GM20431 (cell line): ENCODE data around the gene RGMA.

Source experiments
- in situ Hi-C: fragments of 300-500 bp; cut with MseI, MboI; formaldehyde crosslinking; loops from one replicate; pipeline ENCODE4 v1.15.0; 2020; ENCODE audit warnings: low sequenced_read_pairs; ENCODE audit not compliant: unreplicated experiment

RGMA gene

DNA sequence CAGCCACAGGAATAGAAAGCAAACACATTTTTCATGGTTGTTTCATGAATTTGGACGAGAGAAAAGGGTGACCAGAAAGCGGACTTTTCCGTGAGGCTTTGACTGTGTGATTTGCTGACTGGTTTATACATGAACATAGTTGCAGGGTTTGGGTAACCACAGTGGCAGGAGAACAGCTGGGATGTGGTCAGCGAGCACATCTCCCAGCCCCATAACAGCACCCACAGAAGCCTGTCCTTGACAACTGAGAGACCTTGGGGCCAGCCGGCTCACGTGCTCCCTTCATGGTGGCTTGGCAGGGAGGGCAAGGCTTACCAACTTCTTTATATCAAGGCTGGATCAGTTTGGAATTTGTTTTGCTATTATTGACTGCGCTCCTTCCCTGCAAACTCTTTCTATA is 13.2 kb upstream of the RGMA start:
- in situ Hi-C loops = no loop called here

DNA sequence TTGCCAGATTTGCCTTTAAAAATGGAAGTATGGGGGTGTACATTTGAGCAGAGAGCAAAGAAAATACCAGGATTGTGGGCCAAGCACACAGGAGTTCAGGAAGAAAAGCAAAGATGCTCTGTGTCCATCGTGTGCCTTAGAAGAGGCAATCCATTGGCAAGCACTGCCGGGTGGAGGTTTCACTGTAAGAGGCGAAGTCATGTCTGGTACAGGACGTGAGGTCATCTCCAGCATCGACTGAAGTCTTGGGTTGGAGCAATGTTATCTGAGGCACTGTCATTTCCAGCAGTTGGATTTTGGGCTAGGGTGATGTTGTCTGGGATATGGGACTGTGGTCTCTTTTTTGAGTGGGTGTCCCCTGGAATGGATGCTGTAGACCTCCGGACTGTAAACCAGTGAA is 4.8 kb upstream of the RGMA start:
- in situ Hi-C loops = no loop called here

DNA sequence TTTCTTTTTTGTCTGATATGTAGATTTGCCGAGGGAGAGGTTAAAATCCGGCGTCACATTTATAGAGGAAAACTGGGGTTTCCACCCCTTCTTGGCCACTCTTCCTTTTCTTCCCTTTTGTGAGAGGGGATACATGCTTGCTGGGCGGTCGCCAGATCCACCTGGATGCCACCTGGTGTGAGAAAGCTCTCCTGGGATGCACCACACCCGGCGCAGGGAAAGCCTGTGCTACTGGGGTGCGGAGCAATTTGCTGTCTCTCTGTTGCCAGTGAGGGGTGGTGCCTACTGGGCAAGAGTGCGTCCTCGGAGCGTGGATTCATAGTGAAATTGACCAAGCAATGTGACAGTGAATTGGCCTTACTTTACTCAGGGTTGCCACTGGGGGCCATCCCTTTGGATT is 2.5 kb upstream of the RGMA start:
- in situ Hi-C loops = no loop called here

DNA sequence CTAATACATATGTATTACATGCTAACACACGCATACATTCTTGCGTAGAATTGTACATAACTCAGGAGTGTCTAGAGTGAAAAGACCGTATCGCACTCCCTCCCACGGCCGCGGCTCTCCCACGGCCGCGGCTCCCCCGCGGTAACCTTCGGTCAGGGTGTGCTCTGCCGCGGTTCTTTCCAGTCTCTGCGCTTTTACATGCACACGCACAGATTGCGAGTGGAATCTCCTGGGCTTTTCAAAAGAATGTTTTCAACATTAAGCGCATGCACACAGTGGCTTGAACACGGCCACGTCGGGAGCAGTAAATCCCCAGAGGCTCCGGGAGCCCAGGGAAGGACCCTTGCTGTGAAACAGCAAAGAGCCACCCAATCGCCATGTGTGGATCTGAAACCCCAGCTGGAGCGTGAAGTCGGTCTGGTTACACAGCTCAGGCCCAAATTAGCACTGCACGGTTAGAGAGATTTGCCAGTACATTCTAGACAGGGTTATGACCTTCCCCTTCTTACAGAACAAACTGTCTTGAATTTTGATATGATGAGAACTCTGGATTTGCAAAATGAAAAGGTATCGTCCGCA is 805 bp upstream of the RGMA start:
- in situ Hi-C loops = no loop called here

DNA sequence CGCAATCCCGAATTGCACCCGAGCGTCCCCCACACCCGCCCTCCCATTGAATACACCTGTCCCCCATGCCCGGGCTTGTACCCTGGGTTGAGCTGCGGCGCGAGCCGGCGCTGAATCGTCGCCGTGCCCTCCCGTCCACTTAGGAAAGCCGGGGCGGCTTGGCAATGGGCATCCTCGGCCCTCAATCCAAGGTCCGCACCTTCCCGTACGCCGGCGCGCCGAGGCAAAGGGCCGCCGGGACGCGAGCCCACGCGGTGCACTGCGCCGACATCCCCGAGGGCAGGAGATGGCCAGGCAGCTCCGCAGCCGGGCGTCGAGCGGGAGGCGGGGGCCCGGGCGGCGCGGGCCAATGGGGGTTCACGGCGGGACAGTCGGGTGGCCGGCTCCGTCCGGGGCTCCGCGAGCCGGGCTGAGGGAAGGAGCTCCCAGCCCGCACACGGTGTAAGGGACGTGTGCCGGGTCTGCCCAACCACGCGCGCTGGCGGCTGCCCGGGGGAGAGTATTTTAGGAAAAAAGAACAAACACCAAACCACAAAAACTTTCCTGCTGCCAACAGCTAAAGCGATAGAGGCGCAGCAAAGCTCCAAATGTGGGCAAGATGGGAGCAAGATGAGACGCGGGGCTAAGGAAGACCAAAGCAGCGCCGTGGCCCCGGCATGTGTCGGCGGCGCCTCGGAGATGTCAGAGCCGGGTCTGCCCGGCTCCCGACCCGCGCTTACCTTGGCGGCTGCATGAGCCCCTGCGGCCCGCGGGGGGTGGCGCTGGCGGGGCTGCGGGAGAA is 621 bp downstream of the RGMA start:
- in situ Hi-C loops = no loop called here

DNA sequence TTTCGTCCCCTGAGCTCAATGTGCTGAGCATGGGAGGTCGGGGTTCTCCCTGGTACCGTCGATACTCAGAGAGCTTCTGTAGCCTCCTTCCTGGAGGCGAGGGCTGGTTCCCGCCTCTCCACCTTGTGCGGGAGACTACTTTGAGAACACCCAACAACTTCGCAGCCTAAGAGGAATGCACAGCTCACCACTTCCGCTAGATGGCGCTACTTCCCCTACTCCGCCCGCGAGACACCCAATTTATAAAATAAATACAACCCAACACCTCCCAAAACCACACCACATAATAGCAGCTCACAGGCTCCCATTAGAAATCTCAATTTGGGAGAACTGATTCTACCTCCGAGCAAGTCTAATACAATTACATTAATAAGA is 1.2 kb downstream of the RGMA start:
- in situ Hi-C loops = no loop called here

DNA sequence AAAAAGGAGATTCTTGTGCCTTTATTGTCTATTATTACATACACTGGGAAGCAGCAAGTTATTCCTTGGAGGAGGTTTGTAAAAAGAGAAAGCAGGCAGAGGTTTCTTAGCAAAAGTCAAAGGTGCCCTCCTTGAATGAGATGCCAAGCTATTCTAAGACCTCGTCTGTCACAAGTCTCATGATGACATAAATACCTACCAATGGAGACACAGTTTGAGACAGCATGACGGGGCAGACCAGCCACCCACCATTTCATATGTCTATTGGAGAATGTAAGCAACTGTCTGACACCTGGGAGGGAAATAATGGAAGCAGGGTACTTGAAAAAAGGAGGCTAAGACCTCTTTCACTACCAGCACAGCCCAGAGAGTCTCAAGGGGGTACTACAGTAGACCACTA is 2.2 kb downstream of the RGMA start:
- in situ Hi-C loops = no loop called here

DNA sequence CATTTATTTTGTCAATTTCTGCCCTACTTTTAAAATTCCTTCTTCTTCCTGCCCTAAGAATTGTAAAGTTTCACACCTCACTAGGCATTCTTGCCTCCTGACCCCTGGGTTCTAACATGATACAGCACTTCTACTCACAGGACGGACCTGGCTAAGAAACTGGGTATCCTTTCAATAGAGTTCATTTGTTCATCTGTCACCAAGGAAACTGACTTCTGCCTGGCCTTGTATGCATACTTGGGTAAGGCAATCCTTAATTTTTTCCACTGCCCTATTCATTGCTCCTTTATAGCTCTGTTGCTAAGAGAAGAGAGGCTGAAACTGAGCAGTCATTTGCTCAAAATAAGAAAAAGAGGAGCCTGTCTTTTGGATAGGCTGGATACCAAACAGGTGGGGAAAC is 3.3 kb downstream of the RGMA start:
- in situ Hi-C loops = no loop called here

DNA sequence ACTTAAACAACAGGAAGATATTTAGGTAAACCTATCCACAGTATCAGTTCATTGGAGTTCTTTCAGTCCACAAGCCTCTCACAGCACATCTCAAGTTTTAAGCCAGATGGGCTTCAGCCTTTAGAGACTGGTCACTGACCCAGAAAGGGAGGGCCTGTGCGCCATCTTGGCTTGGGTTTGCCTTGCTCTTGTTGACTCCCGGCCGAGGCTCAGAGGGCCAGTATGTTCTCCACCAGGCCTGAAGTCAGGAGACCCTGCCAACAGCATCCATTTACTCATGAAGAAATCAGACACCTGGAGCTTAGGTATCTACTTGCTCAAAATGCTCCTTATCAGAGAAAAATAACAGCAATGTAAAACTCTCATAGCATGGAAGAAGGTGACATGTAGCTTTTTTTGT is 6.2 kb downstream of the RGMA start:
- in situ Hi-C loops = no loop called here

DNA sequence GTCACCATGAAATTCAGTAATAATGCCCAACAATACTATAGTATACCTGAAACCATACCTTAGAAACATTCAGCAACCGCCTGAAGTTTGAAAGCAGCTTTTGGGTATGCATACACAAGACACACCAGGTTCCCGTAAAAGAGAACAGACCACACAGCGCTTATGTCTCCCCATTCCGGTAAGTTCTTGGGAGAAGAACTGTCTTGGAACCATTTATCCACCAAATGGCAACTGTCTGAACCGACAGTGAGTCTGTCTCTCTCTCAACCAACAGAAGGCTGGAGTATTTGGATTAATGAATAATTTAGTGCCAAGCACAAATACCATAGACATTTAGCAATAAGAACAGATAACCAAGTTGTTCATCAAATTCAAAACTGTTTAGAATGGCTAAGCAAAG is 7.6 kb downstream of the RGMA start:
- in situ Hi-C loops = no loop called here

DNA sequence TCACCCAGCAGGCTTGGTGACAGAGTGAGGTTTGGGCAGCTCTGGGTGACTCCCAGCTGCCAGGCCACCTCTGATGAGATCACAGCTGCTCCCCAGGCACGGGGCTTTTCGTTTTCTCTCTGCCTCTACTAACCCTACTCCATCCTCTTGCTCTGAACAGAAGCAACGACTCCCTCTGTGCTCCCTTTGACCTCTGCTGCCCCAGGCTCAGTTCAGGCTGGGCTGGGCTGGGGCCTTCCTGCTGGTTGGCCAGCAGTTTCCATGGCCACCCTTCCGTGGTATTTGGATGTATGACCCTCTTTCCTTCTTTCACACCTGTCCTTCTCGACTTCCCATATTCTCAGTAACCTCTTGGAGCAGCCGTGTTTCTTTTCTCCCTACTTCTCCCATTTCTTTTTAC is 8.6 kb downstream of the RGMA start:
- in situ Hi-C loops = no loop called here

DNA sequence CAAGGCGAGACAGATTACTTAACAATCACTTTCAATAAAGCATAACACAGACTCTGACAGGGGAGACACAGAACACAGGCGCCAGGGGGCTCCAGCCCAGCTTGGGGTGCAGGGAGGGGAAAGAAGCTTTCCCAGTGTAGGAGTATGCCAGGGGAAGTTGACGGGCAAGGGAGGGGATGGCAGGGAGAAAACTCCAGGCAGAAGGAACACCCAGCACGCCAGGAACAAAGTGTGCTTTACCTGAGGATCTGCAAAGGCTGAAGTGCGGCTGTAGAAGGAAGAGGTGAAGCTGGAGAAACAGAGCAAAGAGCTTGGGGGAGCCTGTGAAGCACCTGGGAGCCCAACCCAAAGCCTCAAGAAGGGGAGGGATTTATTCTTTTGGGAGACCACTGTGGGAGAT is 12.1 kb downstream of the RGMA start:
- in situ Hi-C loops = no loop called here

DNA sequence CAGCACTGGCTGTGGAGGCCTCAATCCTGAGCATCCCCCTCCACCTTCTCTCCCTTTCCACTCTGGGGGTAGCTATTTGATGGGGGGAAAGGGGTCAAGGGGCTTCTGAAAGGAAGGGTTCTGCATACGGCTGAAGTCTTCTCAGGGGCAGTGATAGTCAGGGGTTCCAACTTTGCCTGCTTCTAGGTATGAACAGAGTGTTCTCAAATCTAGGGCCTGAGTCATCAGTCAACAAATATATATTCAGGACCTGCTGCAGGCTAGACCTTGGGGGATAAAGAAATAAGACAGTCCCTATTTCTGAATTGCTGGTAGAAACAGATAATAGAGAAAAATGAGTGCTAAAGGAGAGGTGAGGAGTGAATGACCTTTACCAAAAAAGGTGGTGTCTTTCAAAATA is 12.8 kb downstream of the RGMA start:
- in situ Hi-C loops = no loop called here

DNA sequence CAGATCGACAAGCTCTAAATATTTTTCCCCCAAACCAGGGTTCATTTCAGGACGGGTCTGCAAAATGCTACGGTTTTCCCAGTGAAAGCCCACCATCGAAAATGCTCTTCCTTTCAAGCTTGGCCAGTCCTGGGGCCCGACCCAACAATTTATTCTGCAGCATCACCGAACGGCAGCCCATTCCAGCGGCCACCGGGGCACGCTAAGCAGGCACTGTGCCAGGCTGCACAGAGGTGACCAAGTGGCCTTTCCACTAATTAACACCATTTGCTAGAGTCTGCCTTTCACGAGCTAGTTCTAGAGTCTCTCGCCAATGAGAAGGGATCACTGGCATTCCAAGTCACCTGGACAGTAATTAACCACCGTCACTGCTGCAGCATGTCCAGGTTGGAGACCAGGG is 14.4 kb downstream of the RGMA start:
- in situ Hi-C loops = no loop called here

DNA sequence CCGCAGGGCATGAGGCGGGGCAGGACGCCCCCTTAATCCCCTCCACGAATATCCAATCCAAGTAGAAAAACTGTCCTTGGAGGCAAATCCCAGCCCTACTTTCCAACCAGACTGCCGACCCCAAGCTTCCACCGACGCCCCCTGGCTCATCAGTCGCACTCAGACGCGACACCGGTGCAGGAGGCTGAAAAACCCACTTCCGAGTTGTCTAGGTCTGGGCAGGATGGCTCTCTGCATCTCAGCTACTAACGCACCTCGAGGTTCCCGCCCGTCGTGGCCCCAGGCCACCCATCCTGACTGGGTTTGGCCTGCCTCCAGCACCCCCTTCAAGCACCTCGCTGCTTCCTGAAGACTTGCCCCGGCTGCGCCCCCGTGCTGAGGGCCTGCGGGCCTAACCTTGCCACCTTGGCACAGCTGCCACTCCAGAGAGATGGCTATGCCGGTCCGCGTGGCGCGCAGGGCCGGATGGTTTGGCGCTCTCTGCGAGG is 15.5 kb downstream of the RGMA start:
- in situ Hi-C loops = no loop called here

DNA sequence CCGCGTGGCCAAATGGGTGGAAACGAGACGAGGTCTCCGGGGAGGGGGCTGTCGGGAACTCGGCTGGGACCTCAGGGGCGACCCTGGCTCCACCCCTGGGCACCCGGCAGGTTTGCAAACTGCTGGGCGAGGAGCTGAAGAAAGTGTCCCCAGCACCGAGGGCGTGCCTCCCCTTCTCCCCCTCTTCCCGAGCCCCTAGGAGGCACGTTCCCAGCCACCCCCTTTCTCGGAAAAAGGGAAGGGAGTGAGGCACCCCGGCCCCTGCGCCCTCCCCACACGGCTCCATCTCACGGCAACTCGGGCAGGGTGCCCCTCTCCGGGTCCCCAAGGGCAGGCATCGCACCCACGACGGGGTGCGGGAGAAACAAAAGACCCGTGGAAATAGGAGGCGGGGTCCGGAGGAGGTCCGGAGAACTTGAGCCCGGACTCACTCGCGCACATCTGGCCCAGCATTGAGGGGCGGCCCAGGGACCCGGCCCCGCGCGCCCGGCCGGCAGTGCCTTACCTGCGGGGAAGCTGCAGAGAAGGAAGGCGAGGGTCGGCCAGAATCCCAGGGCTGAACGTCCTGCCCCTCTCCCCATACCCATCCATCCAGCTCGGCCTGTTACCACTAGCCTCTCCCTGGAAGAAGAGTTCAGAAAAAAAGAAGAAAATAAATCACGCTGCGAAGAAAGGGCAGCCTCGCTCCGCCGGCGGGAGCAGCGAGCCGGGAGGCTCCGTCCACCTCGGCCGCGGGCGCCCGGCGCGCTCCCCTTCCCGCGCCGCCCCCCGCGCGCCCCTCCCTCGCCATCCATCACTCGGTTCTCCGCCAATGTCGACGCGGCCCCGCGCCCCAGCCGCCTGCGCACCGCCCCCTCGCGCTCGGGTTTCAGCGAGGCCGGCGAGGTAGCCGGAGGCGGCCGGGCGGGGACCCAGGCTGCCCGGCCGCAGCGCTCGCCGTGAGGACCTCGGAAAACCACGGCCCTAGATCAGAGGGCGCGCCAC is 16.3 kb downstream of the RGMA start:
- in situ Hi-C loops = no loop called here

DNA sequence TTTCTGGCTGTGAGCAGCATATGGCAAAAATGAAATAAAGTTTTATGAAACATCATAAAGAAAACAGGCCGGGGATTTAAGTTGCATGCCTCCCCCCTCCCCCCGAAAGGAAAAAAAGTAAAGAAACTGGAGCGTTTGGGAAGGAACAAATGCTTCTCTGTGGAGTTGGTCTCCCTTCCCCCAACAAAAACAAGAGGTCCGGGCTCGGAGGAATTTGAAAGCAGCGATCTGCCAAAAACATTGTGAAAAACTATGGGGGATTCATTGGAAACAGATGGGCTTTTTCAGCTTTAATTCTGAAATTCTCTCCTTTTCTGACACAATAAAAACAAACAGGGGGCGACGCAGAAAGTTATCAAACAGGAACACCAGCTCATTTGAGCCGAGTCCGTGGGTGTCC is 17.0 kb downstream of the RGMA start:
- in situ Hi-C loops = no loop called here

DNA sequence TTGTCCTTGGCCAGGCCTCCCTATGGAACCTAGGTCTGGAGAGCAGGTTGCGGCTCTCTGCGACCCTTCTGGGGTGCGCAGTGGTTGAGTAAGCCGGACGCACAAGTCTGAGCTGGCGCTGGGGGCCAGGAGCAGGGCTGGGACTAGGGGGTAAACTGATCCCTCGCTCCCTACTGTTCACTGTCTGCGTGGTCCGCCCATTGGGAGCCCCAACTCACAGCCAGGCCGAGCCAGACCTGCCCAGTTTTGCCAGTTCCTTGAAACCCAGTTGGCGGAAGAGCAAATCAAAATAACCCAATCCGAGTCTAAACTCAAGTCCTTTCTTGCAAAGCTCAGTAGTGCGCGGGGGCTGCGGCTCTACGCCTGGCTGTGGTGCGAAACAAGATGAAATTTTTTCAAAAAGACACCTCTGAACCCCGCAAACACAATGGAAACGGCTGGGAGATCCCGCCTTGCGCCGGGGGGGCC is 17.5 kb downstream of the RGMA start:
- in situ Hi-C loops = no loop called here

DNA sequence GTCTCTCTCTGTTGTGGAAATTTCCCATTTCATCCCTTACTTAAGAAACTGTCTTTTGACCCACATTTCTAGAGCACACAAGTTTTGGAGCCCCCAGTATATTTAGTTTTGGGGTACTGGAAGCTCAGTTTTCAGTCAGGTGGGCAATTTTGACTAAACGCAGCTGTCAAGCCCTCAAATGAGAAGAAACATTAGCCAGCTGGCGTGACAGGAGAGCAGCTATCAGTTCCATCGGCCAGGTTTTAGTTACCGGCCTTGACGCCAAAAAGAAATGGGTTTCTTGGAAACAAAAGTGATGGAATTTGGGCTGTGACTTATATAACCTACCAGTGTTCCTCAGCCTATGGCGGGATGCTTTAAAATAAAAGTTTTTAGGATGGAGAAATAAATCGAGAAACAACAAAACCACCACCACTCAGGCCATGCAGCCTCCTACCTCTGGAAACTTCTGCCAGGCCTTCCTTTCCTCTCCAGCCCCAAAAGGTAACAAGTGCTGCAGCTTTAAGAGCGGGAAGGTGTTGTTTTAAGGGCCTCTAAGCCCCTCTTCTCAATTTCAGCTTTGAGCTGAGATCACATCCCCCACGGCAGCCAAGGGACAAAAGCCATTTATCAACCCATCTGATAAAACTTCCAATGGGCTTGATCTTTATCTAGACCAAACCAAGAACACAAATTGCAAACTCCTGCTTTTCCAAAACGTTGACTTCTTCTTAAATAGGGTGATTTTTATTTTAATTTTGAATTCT is 18.3 kb downstream of the RGMA start:
- in situ Hi-C loops = no loop called here

DNA sequence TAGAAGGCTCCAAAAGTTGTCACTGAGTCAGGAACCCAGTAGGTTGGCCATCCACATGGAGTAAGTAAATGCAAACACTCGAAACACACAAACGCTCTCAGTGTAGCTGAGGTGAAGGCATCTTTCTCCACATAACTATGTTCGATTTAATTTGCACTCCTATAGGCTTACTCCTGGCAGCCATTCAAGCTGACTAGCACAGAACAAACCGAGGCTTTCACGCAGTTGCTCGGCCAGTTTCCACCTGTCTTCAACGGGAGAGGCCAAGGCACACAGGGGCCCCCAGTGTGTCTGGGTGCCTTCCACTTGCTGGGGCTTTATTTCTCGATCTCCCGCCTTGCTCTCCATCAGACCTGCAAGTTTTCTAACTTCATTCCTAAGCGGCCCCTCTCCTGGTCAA is 18.9 kb downstream of the RGMA start:
- in situ Hi-C loops = no loop called here
